ENCODE measurements around the gene ADGRE2.

- TF ChIP-seq CTCF (conservative IDR thresholded peaks at IDR 0.05 in 1 of 2, IDR thresholded peaks at IDR 0.05 in 1 of 2; ENCODE audit: extremely low read depth in 1 of 2, insufficient read depth in 1 of 2, low read depth in 1 of 2, low read length in 2 of 2) (no peak), EZH2 (IDR thresholded peaks at IDR 0.05; ENCODE audit: borderline replicate concordance, low read length) (no peak)
These were observed 47.6 kb upstream of the ADGRE2 start for GRCh38 chr19:14826006-14826405.
